CD4-positive, alpha-beta T cell treated with Interferon gamma for 1 hour (primary cell): ENCODE measurements around the gene CHI3L2.

Experiments
- DNase-seq: peaks from one replicate; pipeline ENCODE4 v3.0.0-alpha.2; 2020

CHI3L2 gene

GRCh38 chr1:111256988-111257658 is 29.6 kb downstream of the CHI3L2 start:
- no peak for DNase-seq

GRCh38 chr1:111267801-111268508 is 40.4 kb downstream of the CHI3L2 start:
- DNase-seq = no peak

- no peak for DNase-seq
Measured at GRCh38 chr1:111269825-111270406, 42.4 kb downstream of the CHI3L2 start.

GRCh38 chr1:111270771-111271463 is 43.4 kb downstream of the CHI3L2 start:
- DNase-seq = no peak

- DNase-seq = no peak
Measured at GRCh38 chr1:111271464-111271801, 43.9 kb downstream of the CHI3L2 start.

- no peak for DNase-seq
Measured at GRCh38 chr1:111272081-111272480, 44.6 kb downstream of the CHI3L2 start.

GRCh38 chr1:111274653-111275052 is 47.1 kb downstream of the CHI3L2 start:
- no peak for DNase-seq

GRCh38 chr1:111275079-111275478 is 47.6 kb downstream of the CHI3L2 start:
- DNase-seq = no peak

GRCh38 chr1:111275780-111276433 is 48.4 kb downstream of the CHI3L2 start:
- DNase-seq = no peak

GRCh38 chr1:111279144-111279543 is 51.6 kb downstream of the CHI3L2 start:
- no peak for DNase-seq

GRCh38 chr1:111280267-111280666 is 52.8 kb downstream of the CHI3L2 start:
- no peak for DNase-seq

- DNase-seq = no peak
Measured at GRCh38 chr1:111281411-111281810, 53.9 kb downstream of the CHI3L2 start.

- no peak for DNase-seq
Measured at GRCh38 chr1:111283838-111284237, 56.3 kb downstream of the CHI3L2 start.

GRCh38 chr1:111285879-111286278 is 58.4 kb downstream of the CHI3L2 start:
- DNase-seq = no peak

- no peak for DNase-seq
Measured at GRCh38 chr1:111286912-111287311, 59.4 kb downstream of the CHI3L2 start.

GRCh38 chr1:111289371-111289770 is 61.9 kb downstream of the CHI3L2 start:
- no peak for DNase-seq

- no peak for DNase-seq
Measured at GRCh38 chr1:111290104-111290503, 62.6 kb downstream of the CHI3L2 start.

- no peak for DNase-seq
Measured at GRCh38 chr1:111290630-111291029, 63.1 kb downstream of the CHI3L2 start, which contains the start of gene CHIA. CHIA (plus strand) TSS chr1:111290851; CDS start chr1:111310468, 19,617 bp downstream.
